HG03175 (cell line): Measurements from ENCODE around the gene PLCB1.
"Not testable (repeated sequence)": the region's sequence is repeated elsewhere in the genome, so short reads cannot be mapped to it uniquely, and the experiment has no call there.

ENCODE experiments used
- ATAC-seq: cut with Tn5 transposase; IDR thresholded peaks from one replicate; pipeline ENCODE4 v1.9.1; 2021; ENCODE audit warnings: mild to moderate bottlenecking, moderate library complexity; ENCODE audit not compliant: unreplicated experiment

The PLCB1 gene

GRCh38 chr20:8131598-8132483 is at the start of gene PLCB1:
PLCB1 (plus strand) TSS chr20:8132266; CDS start chr20:8132652, 386 bp downstream.
- peak; percentile 77 for ATAC-seq

GRCh38 chr20:8082989-8083388 is 49.1 kb upstream of the PLCB1 start:
- no peak for ATAC-seq

- ATAC-seq, result no peak
These were observed 42.4 kb upstream of the PLCB1 start for GRCh38 chr20:8089668-8090067.

GRCh38 chr20:8094415-8094818 is 37.6 kb upstream of the PLCB1 start:
- ATAC-seq, result no peak

- no peak for ATAC-seq
These were observed 37.2 kb upstream of the PLCB1 start for GRCh38 chr20:8094850-8095249.

- no peak for ATAC-seq
These were observed 36.2 kb upstream of the PLCB1 start for GRCh38 chr20:8095648-8096572.

GRCh38 chr20:8097307-8097706 is 34.8 kb upstream of the PLCB1 start:
- no peak for ATAC-seq

GRCh38 chr20:8104252-8104651 is 27.8 kb upstream of the PLCB1 start:
- ATAC-seq, result no peak

- ATAC-seq, result not testable (repeated sequence)
These were observed 17.5 kb upstream of the PLCB1 start for GRCh38 chr20:8114612-8115011.

- ATAC-seq, result no peak
These were observed 16.6 kb upstream of the PLCB1 start for GRCh38 chr20:8115436-8115835.

- no peak for ATAC-seq
These were observed 15.8 kb upstream of the PLCB1 start for GRCh38 chr20:8116067-8116811.

- ATAC-seq, result no peak
These were observed 14.4 kb upstream of the PLCB1 start for GRCh38 chr20:8117636-8118035.

- no peak for ATAC-seq
These were observed 14.0 kb upstream of the PLCB1 start for GRCh38 chr20:8118039-8118438.

- ATAC-seq, result no peak
These were observed 13.3 kb upstream of the PLCB1 start for GRCh38 chr20:8118760-8119159.

- no peak for ATAC-seq
These were observed 10.4 kb upstream of the PLCB1 start for GRCh38 chr20:8121666-8122065.

- no peak for ATAC-seq
These were observed 7.4 kb upstream of the PLCB1 start for GRCh38 chr20:8124639-8125038.

GRCh38 chr20:8126181-8126580 is 5.9 kb upstream of the PLCB1 start:
- ATAC-seq, result no peak

GRCh38 chr20:8126841-8127378 is 5.2 kb upstream of the PLCB1 start:
- no peak for ATAC-seq

- peak; percentile 59 for ATAC-seq
These were observed 4.4 kb upstream of the PLCB1 start for GRCh38 chr20:8127553-8128255.
